ENCODE data around the gene PDZD4. TPM values are rescaled to one million over a fixed set of nuclear protein-coding genes. Genes with fewer than 3 reads are reported as not detected.

Gene PDZD4
- total RNA-seq, 6 experiments from 2014 or later: not detected

DNA sequence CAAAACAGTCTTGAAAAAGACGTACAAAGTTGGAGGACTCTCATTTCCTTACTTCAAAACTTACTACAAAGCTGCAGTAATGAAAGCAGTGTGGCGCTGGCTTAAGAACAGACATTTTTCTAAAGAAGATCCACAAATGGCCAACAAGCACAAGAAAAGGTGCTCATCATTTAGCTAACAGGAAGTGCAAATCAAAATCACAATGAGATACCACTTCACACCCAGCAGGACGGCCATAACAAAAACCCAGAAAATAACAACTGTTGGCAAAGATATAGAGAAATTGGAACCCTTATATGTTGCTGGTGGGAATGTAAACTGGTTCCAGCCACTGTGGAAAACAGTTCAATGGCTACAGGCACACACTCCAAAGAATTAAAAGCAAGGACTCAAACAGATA, 3.3 kb downstream of the PDZD4 start:
- H3K4me3 Mint-ChIP-seq: no peak overlapping the region
- H3K4me1 Mint-ChIP-seq (ENCODE audit: low read depth): no peaks in the 10 kb centered on the region
- H3K36me3 Mint-ChIP-seq (ENCODE audit: low read depth): no peaks in the 10 kb centered on the region
- H3K9me3 Mint-ChIP-seq: no peaks in the 10 kb centered on the region
- TF ChIP-seq CTCF (IDR thresholded peaks at IDR 0.05): no peak
- H3K27ac Mint-ChIP-seq: no peak overlapping the region
- no peak for DNase-seq
- peaks cover 14% of the 10 kb centered on the region for H3K27me3 Mint-ChIP-seq (ENCODE audit: insufficient read depth)

- no peak overlapping the region for H3K27ac Mint-ChIP-seq
- no peak for DNase-seq
- no peak overlapping the region for H3K4me3 Mint-ChIP-seq
- TF ChIP-seq CTCF (IDR thresholded peaks at IDR 0.05): no peak
- H3K4me1 Mint-ChIP-seq (ENCODE audit: low read depth): no peaks in the 10 kb centered on the region
- no peaks in the 10 kb centered on the region for H3K36me3 Mint-ChIP-seq (ENCODE audit: low read depth)
- no peaks in the 10 kb centered on the region for H3K9me3 Mint-ChIP-seq
- peaks cover 8% of the 10 kb centered on the region for H3K27me3 Mint-ChIP-seq (ENCODE audit: insufficient read depth)
These were observed 5.3 kb downstream of the PDZD4 start for GRCh38 chrX:153825042-153825441.

DNA sequence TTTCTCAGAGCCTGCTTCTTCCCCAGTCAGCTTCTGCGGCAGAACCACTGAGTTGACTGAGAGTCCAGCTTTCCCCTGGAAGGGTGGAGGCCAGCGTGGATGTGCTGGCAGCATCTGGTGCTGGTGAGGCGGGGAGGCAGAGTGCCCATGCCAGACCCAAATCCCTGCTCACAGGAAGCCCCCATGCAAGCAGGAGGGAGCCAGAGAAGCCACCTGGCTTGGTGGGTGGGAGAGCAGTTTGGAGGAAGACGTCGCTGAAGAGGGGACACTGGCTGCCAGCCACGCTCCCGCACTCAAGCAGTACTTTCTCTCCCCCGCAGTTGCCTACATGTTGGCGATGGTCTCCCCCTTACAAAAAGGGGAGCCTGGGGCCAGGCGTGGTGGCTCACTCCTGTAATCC, 6.0 kb downstream of the PDZD4 start:
- no peaks in the 10 kb centered on the region for H3K9me3 Mint-ChIP-seq
- no peaks in the 10 kb centered on the region for H3K4me1 Mint-ChIP-seq (ENCODE audit: low read depth)
- no peak for DNase-seq
- peaks cover 10% of the 10 kb centered on the region for H3K27me3 Mint-ChIP-seq (ENCODE audit: insufficient read depth)
- no peak for TF ChIP-seq CTCF (IDR thresholded peaks at IDR 0.05)
- H3K27ac Mint-ChIP-seq: no peak overlapping the region
- no peaks in the 10 kb centered on the region for H3K36me3 Mint-ChIP-seq (ENCODE audit: low read depth)
- H3K4me3 Mint-ChIP-seq: no peak overlapping the region

DNA sequence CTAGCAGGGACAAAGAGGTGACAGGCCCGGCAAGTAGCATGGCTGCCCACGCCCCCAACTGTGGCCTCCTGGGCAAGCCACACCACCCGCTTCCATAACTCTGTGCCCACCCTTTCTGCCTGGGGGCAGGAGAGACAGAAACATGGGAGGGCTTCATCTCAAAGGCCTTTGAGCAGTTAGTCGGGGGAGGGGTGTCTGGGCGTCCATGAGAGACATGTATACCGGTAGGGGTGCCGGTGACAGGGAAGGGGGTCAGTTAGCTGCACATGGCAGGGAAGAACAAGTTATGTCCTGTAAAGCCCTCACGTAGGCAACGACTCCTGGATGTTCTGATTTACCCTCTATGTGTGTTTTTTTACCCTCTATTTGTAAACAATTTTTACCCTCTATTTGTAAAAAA, 9.3 kb downstream of the PDZD4 start:
- TF ChIP-seq CTCF (IDR thresholded peaks at IDR 0.05): no peak
- no peak for DNase-seq
- Mint-ChIP-seq H3K36me3 (ENCODE audit: low read depth) (no peaks in the 10 kb centered on the region), H3K9me3 (no peaks in the 10 kb centered on the region), H3K27me3 (ENCODE audit: insufficient read depth) (peaks cover 10% of the 10 kb centered on the region), H3K4me3 (no peak overlapping the region), H3K4me1 (ENCODE audit: low read depth) (no peaks in the 10 kb centered on the region), H3K27ac (no peak overlapping the region)

DNA sequence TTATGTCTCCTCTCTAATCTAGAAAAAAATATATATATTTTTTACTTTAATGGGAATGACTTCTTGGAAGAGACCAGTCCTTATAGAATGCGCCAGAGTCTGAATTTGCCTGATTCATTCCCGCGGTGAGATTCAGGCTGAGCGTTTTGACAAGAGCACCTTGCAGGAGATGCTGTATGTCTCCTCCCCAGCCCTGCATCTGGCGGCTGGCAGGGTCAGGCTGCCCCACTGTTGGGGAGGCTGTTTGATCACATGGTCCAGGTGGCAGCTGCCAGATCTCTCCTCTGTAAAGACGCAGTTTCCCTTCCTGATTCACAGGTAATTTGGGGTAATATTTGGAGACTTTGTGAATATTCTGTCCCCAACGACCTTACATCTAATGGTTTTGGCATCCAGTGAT, 9.7 kb downstream of the PDZD4 start:
- Mint-ChIP-seq H3K9me3 (no peaks in the 10 kb centered on the region), H3K4me1 (ENCODE audit: low read depth) (no peaks in the 10 kb centered on the region), H3K27me3 (ENCODE audit: insufficient read depth) (peaks cover 10% of the 10 kb centered on the region), H3K36me3 (ENCODE audit: low read depth) (no peaks in the 10 kb centered on the region), H3K4me3 (no peak overlapping the region), H3K27ac (no peak overlapping the region)
- no peak for DNase-seq
- TF ChIP-seq CTCF (IDR thresholded peaks at IDR 0.05): no peak
